ENCODE data around the gene IL1RL2.

Gene IL1RL2

DNA sequence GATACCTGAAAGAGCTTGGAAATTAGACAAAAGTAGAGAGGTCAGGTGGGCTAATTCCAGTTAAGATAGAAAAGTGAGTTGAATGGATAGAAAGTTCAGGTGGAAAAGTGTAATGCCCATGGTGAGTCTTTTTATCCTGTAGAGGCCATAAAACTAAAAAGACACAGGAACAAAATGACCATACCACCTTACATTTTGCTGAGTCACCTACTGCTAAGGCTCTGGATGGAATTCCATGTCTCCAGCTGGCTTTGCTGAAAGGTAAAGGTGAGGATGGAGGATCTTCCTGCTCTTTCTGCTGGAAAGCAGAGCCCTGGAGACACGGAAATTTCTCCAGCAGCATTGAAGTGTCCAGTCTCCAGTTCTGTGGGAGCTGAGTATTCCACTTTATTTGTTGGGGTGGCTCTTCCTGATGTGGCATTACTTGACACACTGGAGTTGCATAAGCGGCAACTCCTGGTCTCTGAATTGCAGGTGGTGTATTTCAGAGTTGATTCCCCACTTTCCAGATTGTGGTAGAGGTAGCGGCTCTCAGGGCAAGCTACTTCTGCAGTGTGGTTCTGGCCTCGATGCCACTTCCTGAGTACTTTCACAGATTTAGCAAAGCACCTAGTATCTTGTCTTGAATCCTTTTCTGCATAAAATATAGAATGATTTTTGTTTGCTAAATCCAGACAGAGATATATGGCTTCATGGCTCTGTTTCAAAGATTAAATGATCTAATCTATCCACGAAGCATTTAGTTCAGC lies 10.7 kb downstream of the IL1RL2 start:
- no peak for DNase-seq

DNA sequence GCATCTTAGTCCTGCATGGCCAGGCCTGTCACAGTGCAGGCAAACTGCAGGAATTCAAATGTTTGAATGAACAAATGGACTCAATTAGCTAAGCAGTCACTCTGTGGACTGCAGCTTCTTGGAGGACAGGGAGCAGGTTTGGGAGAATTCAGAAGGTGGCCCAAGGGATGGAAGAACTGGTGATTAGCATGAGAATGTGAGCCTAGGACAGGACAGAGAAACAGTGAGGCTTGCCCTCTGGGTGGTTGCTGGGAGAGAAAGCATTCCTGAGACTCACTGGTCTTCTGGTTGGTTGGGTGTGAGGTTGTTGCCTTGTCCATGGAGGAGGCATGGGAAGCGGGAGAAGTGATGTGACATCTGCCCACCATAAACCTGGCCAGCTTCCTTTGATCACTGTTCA lies 13.7 kb downstream of the IL1RL2 start:
- no peak for DNase-seq

DNA sequence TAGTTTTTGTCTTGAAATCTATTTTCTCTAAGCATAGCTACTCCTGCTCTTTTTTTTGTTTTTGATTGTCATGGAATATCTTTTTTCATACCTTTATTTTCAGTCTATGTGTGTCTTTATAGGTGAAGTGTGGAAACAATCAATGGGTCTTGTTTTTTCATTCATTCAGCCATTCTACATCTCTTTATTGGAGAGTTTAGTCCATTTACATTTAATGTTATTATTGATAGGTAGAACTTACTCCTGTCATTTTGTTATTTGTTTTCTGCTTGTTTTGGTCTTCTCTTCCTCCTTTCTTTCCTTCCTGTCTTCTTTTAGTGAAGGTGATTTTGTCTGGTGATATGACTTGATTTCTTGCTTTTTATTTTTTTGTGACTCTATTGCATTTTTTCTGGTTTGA lies 17.8 kb downstream of the IL1RL2 start:
- no peak for DNase-seq

DNA sequence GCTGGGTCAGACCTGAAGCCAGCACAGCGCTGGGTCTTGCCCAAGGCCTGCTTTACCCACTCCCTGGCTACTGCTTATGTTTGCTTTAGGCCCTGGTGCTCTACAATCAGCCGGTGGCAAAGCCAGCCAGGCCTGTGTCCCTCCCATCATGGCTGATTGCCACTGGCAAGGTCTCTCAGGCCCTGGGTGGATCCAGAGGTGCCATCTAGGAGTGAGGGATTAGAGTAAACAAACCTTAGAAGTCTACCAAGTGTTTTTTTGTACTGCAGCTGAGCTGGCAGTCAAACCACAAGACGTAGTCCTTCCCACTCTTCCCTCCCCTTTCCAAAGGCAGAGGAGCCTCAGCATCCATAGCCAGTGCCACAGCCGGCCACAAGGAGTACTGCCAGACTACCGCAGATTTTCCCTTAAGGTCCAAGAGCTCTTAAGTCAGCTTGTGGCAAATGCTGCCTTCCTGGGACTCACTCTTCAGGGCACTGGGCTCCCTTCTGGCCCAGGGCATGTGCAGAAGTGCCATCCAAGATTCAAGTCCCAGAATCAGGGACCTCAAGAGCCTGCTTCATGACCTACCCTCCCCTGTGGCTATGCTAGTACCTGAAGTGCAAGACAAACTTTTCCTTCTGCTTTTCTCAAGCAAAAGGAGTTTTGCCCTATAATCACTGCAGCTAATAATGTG lies 20.0 kb downstream of the IL1RL2 start:
- DNase-seq = no peak

DNA sequence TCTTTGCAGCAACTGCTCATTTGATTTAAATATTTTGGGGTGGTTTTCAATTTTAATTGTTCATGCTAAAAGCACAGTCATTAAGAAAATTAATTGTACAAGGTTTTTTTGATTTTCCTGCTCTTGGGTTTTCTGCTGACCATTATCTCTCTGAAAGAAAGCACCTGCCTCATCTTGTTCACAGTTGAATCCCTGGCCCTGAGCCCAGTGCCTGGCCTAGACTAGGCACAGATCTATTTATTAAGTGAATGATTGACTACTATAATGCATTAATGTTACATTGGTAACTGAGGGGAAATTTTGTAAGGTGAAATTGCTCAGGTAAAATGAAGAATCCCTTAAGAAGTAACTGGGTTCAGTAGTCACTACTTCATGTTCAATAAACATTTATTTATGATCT lies 22.0 kb downstream of the IL1RL2 start:
- no peak for DNase-seq

DNA sequence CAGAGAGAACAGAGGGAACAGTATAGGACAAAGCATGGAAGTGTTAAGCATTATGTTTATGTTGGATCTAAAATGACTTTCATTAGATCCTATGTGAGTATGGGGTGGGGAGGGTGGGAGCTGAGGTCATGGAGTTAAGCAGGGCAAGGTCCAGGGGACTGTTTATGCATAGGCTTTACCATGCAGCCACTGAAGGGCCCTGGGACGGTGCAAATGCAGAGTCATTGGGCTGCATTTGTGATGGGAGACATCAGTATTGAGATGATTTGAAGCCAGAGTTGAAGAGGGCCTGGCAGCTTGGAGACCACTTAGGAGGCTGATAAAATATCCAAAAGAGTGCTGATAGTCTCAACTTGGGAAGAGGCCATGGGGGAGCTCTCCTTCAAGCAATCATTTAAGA lies 22.7 kb downstream of the IL1RL2 start:
- DNase-seq = no peak

DNA sequence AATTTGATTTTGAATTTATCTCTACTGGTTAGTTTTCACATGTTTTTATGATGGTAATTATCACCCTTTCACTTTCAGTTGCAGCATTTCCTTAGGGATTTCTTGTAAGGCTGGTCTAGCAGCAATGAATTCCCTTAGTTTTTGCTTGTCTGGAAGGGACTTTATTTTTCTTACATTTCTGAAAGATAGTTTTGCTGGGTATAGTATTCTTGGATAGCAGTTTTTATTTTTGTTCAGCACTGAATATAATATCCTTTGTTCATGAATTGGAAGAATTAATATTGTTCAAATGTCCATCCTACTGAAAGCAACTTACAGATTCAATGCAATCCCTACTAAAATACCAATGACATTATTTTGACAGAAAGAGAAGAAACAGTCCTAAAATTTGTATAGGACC lies 30.2 kb downstream of the IL1RL2 start:
- no peak for DNase-seq

- DNase-seq = no peak
Observed at GRCh38 chr2:102224824-102225739, 38.3 kb downstream of the IL1RL2 start.

GRCh38 chr2:102226171-102226570 lies 39.3 kb downstream of the IL1RL2 start:
- DNase-seq = no peak

DNA sequence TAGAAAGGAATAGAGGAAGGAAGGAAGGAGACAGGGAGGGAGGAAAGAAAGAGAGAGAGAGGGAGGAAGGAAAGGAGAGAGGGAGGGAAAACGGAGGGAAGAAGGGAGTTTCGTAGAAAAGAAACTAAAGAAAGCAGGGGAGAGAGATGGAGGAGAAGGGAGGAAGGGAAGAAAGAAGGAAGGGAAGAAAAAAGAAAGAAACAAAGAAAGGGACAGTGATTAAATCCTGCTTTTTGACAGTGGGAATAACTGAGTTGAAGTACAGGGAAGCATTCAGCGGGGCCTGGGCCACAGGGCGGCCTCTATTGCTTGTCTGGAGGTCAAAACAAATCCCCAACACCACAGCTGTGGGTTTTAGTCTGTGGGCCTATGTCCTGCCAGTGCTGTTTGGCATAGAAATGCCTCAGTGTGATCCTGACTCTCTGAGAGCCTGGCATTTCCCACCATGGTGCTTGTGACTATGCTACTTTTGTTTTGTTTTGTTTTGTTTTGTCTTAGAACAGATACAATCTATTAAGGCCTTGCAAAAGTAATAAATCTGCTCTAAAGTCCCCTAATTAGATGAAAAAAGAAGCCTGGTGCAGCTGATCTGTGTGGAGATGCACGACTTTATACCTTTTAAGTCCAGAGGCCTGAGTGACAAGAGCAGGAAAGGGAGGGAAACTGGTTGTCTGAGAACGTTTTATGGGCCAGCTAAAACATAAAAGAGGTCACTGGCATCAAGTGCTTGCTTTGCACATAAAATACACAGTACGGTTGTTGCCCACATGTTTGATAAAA lies 40.0 kb downstream of the IL1RL2 start:
- no peak for DNase-seq

- no peak for DNase-seq
Observed at GRCh38 chr2:102229141-102229769, 42.4 kb downstream of the IL1RL2 start.

DNA sequence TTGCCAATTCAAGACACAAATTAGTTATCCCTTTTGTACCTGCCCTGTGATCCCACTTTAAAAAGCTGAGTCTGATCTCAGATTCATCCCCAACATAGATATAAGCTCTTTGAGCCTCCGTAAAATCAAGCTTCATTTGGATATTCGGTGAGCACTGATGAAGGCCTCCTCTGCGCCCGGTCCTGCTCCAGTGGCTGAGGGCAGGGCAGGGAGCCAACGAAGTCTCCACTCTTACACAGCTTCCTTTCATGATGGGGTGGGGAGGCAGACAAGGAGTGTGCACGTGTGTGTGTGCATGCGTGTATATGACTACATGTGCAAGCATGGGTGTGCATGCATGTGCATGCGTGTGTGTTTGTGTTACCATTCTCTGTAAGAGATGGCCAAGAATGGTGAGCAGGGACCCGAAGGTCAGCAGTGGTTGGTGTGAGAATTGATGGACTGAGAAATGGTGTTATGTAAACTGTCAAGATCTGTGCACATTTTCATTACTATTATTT lies 43.6 kb downstream of the IL1RL2 start:
- no peak for DNase-seq

DNA sequence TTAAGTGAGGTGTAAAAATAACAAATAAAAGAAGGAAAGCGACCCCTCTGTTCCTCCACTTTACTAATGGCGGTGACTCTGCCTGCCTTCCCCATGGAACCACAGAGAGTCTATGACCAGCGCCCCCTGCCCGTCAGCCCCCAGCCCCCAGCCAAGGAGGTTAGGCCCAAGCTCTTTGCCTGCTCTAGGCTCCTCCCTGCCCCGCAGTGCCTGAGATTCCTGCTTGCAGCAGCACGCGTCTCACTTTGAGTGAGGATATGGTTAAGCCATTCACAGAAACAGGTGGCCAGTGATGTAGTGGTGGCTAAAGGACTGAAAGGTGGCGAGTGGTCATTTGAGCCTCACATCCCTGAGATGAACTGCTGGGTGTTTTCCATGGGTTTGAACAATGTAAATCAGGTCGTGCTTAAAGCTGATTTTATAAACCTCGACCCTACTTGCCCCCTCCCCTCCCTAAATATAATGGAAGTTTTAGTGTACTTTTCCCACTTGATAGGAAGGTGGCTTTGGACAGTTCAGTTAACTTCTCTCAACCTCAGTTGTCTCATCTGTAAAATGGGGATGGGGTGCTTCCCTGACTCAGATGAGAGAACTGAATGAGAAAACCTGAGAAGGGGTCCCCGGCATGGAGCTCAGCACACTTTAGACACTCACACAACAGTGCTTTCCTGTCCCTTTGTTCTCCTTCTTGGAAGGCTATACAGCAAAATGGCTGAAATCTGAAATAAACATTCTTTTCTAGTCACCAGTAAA lies 46.5 kb downstream of the IL1RL2 start:
- no peak for DNase-seq

DNA sequence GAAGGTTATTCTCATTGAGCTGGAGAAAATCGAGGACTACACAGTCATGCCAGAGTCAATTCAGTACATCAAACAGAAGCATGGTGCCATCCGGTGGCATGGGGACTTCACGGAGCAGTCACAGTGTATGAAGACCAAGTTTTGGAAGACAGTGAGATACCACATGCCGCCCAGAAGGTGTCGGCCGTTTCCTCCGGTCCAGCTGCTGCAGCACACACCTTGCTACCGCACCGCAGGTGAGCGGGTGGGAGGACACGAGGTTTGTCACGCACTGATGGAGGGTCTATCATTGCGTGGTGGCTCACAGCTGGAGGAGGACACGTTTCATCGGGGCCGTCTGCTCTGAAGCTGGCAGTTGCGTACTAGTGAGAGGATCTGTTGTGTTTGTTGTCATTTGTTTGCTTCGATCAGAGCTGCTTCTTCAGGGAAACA lies 48.2 kb downstream of the IL1RL2 start:
- no peak for DNase-seq

DNA sequence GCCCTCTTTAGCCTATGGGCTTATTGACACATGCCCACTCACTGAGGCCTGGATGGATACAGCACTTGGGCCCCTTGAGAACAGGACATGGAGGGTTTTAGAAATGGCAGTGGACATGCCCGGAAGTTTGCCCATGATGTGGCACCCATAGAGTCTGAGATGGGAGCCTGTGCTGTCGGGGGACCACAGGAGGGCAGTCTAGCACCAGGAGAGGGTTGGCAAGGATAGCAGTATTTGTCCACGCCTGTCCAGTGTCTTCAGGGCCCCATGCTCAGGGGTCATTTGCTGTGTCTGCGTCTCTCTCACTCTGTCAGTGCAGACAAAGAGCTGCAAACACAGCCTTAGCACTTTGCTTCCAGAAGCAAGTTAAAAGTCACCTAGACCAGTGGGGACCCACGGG lies 48.7 kb downstream of the IL1RL2 start:
- DNase-seq = no peak

DNA sequence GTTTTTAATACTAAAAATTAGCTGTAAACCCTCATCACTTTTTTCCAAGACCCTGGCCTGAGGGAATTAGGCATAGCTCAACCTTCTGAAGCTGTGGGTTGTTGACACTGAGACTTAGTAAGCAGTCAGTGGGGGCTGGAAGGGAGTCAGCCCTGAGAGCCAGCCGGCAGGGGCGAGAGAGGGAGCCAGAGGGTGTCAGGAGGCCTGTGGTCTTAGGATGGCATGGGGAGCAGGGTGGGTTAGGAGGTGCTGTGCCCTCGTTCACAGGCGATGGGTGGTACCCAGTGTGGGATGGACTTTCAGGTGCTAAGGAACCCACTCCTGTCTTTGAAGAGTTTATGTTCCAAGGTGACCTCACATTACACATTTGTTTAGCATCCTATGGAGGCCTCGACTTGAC lies 49.3 kb downstream of the IL1RL2 start:
- DNase-seq = no peak

- DNase-seq = no peak
Observed at GRCh38 chr2:102237176-102237575, 50.4 kb downstream of the IL1RL2 start.

DNA sequence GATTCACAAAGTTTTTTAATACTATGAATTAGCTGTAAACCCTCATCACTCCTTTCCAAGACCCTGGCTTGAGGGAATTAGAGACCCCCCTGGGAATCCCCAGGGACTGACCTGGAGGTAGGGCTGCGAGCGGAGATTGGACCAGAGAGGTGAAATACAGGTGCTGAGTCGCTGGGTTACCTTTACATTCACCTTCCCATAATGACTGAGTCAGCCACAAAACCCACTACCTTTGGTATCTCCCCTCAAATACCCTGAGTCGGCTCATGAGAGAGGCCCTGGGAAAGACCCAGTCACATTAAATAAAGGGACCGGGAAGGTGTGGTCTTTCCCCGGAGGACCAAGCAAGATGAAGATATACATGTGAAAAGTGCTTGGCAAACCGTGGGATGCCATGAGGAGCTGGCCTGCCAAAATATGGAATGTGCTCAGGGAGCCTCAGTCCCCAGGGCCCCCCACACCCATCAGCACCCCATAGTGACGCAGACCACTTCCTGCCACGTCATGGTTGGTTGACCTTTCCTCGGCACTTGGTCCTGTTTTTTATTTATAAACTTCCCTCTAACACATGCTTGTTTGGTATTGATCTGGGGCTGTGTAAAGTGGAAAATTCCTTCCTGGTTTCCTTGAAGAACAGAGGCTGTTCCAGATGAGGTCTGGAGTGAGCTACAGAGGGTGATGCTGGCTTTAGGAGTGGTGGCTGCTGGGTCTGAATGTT lies 51.4 kb downstream of the IL1RL2 start:
- DNase-seq = no peak

GRCh38 chr2:102238778-102239177 lies 52.0 kb downstream of the IL1RL2 start:
- DNase-seq = no peak

DNA sequence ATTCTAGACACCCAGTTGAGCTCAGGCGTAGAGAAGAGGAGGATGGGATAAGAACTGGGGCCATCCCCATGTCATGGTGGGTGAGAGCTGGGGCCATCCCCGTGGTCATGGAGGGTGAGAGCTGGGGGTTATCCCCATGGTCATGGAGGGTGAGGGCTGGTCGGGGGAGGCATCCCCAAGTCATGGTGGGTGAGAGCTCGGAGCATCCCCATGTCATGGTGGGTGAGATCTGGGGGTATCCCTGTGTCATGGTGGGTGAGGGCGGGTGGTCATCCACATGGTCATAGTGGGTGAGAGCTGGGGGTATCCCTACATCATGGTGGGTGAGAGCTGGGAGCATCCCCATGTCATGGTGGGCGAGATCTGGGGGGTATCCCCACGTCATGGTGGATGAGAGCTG lies 52.5 kb downstream of the IL1RL2 start:
- DNase-seq = no peak
